Progenitor cell of endocrine pancreas (in vitro differentiated cells): ENCODE results near the gene CCR4. TPM values are rescaled to one million over a fixed set of nuclear protein-coding genes. Genes with fewer than 3 reads are reported as not detected.
"Not testable (repeated sequence)": the region's sequence is repeated elsewhere in the genome, so short reads cannot be mapped to it uniquely, and the experiment has no call there.

ENCODE experiments used
- DNase-seq: peaks from one replicate; pipeline ENCODE4 v3.0.0; 2021; ENCODE audit warnings: low spot score; ENCODE audit not compliant: unreplicated experiment
- H3K27ac Mint-ChIP-seq: 2 replicates; pipeline ENCODE4 v1.8.0; 2021; ENCODE audit warnings: mild to moderate bottlenecking, moderate library complexity, mixed read lengths
- H3K27me3 Mint-ChIP-seq: 2 replicates; pipeline ENCODE4 v1.8.0; 2021; ENCODE audit warnings: mixed read lengths
- H3K36me3 Mint-ChIP-seq: 2 replicates; pipeline ENCODE4 v1.8.0; 2022; ENCODE audit warnings: mixed read lengths; ENCODE audit not compliant: insufficient read depth
- H3K4me1 Mint-ChIP-seq: 2 replicates; pipeline ENCODE4 v1.8.0; 2021; ENCODE audit warnings: low read depth, mixed read lengths
- H3K4me3 Mint-ChIP-seq: 2 replicates; pipeline ENCODE4 v1.8.0; 2021; ENCODE audit warnings: low read depth, mild to moderate bottlenecking, moderate library complexity, mixed read lengths
- H3K9me3 Mint-ChIP-seq: 2 replicates; pipeline ENCODE4 v1.8.0; 2021; ENCODE audit warnings: low read depth, mixed read lengths
- total RNA-seq: library from RNA; stranded (reverse); gene quantifications from 2 replicates; pipeline ENCODE4 v1.2.1, GENCODE V29; 2021
- TF ChIP-seq, protein P1 (sequence below): fragments of 200-600 bp; sonication (generic); IDR thresholded peaks from one replicate; pipeline ENCODE4 v1.5.0; 2021; ENCODE audit warnings: antibody characterized with exemption, mild to moderate bottlenecking; ENCODE audit not compliant: unreplicated experiment

Gene CCR4
- total RNA-seq, 1 donor from 2014 or later: not detected

DNA sequence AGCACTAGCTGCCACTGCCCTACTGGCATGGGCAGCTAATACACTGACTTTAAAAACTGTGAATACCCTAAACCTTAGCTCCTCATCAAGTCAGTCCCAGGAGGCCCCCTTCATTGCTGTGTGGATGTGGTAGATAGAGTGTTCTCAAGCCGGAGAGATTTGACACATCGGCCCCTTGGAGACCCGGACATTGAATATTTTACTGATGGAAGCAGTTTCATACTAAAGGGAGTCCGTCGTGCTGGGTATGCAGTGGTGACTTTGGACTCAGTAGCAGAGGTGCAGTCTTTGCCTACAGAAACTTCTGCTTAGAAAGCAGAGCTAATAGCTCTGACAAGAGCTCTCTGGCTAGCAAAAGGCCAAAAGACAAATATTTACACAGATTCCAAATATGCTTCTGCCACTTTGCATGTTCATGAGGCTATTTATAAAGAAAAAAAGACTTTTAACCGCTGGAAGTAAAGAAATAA lies 17.5 kb downstream of the CCR4 start:
- Mint-ChIP-seq H3K4me3 (no peak overlapping the region), H3K9me3 (peaks cover 16% of the 10 kb centered on the region), H3K4me1 (peaks cover 14% of the 10 kb centered on the region), H3K27me3 (peaks cover 6% of the 10 kb centered on the region), H3K36me3 (peaks cover 8% of the 10 kb centered on the region), H3K27ac (no peak overlapping the region)
- TF ChIP-seq, protein P1, sequence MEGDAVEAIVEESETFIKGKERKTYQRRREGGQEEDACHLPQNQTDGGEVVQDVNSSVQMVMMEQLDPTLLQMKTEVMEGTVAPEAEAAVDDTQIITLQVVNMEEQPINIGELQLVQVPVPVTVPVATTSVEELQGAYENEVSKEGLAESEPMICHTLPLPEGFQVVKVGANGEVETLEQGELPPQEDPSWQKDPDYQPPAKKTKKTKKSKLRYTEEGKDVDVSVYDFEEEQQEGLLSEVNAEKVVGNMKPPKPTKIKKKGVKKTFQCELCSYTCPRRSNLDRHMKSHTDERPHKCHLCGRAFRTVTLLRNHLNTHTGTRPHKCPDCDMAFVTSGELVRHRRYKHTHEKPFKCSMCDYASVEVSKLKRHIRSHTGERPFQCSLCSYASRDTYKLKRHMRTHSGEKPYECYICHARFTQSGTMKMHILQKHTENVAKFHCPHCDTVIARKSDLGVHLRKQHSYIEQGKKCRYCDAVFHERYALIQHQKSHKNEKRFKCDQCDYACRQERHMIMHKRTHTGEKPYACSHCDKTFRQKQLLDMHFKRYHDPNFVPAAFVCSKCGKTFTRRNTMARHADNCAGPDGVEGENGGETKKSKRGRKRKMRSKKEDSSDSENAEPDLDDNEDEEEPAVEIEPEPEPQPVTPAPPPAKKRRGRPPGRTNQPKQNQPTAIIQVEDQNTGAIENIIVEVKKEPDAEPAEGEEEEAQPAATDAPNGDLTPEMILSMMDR: no peak
- no peak for DNase-seq

DNA sequence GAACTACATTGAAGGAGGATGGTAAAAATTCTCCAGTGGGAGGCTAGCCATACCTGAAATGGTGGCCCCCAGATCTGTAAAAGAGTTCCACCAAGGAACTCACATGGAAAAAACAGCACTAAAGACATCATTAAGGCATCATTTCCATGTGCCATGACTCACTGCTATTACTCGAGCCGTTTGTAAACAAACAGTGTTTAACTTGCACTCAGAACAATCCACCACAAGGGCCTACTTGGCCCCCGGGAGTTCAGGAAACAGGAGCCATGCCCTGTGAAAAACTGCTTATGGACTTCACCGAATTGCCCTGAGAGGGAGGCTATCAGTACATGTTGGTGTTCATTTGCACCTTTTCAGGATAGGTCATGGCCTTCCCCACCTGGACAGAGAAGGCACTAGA lies 18.2 kb downstream of the CCR4 start:
- H3K4me1 Mint-ChIP-seq: peaks cover 14% of the 10 kb centered on the region
- DNase-seq: no peak
- H3K27me3 Mint-ChIP-seq: peaks cover 6% of the 10 kb centered on the region
- peaks cover 16% of the 10 kb centered on the region for H3K9me3 Mint-ChIP-seq
- H3K4me3 Mint-ChIP-seq: no peak overlapping the region
- TF ChIP-seq, protein P1: no peak
- peaks cover 8% of the 10 kb centered on the region for H3K36me3 Mint-ChIP-seq
- no peak overlapping the region for H3K27ac Mint-ChIP-seq

DNA sequence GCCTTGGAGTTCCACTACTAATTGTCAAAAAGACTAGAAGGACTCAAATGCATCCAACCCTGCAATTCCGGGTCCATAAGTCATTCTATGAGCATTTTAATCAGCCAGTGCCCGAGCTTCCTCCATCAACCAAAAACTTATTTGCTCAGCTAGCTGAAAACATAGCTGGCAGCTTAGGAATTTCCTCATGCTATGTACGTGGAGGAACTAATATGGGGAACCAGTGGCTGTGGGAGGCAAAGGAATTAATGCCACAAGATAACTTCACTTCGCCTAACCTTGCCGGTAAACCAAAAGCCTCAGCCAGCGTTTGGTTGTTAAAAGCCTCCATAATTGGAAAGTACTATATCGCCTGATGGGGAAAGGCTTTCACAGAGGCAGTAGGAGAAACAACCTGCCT lies 19.8 kb downstream of the CCR4 start:
- H3K27me3 Mint-ChIP-seq, H3K27ac Mint-ChIP-seq, H3K4me3 Mint-ChIP-seq, H3K9me3 Mint-ChIP-seq, H3K36me3 Mint-ChIP-seq, DNase-seq: not testable (repeated sequence)
- peaks cover 14% of the 10 kb centered on the region for H3K4me1 Mint-ChIP-seq

DNA sequence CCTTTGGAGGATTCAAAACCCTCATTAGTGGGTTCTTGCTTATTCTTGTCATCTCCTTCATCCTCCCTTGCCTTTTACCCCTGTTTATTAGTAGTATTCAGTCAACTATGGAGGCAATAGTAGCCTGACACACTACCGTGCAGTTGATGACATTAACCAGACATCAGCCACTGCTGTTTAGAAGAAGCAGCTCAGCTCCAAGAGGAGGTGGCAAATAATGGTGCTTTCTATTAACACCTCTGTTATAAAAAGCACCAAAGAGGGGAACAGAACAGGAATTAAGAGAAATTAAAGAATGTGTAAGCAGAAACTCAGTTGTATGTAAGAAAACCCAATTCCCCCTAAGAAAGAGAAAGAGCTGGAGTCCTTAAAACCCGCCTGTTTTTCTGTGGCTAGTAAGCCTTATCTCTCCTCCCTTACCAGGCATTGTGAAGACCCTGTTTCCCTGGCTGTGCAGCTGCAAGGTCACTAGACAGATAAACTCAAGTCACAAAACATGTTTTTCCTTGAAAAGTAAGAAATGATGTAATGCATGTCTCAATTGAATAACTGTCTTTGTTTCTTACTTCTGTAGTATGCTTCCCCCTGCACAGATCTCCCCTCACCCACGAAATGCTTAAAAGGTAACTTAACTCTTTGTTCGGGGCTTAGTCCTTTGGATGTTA lies 21.2 kb downstream of the CCR4 start:
- H3K9me3 Mint-ChIP-seq: no peaks in the 10 kb centered on the region
- peaks cover 3% of the 10 kb centered on the region for H3K27me3 Mint-ChIP-seq
- H3K36me3 Mint-ChIP-seq: no peaks in the 10 kb centered on the region
- H3K4me1 Mint-ChIP-seq: peaks cover 14% of the 10 kb centered on the region
- H3K27ac Mint-ChIP-seq: no peak overlapping the region
- TF ChIP-seq, protein P1: no peak
- no peak overlapping the region for H3K4me3 Mint-ChIP-seq
- no peak for DNase-seq

DNA sequence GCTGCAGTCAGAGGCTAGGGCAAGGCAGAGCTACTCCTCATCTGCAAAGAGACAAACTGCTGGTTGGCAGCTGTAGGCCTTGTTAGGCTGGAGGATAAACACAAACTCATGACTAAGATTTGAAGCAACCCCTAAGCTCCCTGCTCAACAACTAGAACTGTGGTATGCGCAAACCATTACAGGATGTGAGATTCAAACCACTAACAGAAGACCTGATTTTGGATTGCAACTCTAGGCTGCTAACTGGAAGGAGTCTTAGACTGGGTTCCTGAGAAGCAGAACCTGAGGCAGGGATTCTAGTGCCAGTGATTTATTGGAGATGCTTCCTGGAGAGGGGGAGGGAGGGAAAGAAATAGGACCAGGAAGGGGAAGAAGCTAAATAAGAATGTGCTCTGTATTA lies 22.5 kb downstream of the CCR4 start:
- H3K27me3 Mint-ChIP-seq: peaks cover 3% of the 10 kb centered on the region

More for the DNA sequence above, 22.5 kb downstream of the CCR4 start:
- H3K4me1 Mint-ChIP-seq: peaks cover 11% of the 10 kb centered on the region
- no peak for DNase-seq
- no peak overlapping the region for H3K4me3 Mint-ChIP-seq
- H3K36me3 Mint-ChIP-seq: no peaks in the 10 kb centered on the region
- no peak overlapping the region for H3K27ac Mint-ChIP-seq
- TF ChIP-seq, protein P1: no peak
- H3K9me3 Mint-ChIP-seq: no peaks in the 10 kb centered on the region
